ENCODE data around the gene VAT1. TPM values are rescaled to one million over a fixed set of nuclear protein-coding genes. Genes with fewer than 3 reads are reported as not detected.

VAT1 gene
- total RNA-seq, 1 donor from 2014 or later = 296 TPM

DNA sequence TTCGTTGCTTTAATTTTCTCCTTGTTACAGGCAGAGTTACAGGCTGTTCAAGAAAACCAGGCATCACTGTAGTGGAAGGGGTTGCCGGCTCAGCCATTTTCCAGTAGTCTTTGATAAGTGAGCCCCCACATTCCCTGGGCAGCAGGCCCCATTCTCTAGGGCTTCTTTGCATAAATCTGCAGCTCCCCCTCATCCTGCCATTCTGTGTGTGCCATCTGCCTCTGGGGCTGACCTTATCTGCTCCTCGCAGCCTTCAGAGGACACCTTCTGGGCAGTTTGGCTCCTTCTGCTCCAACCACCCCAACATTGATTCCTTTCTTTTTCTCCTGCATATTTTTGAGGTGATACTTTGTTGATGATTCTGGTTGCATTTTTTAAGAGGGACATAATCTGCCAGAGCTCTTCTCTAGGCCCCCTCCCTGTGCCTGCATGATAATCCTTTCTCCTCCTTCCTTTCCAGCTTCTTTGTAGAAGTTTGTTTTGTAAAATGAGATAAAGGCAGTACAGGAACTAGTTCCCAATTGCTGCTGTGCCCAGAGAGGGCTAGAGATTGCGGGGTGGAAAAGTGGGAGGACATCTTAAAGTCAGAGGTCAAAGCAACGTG, 19.9 kb upstream of the VAT1 start:
- intact Hi-C loops (cut with DNase I) = no loop called here

DNA sequence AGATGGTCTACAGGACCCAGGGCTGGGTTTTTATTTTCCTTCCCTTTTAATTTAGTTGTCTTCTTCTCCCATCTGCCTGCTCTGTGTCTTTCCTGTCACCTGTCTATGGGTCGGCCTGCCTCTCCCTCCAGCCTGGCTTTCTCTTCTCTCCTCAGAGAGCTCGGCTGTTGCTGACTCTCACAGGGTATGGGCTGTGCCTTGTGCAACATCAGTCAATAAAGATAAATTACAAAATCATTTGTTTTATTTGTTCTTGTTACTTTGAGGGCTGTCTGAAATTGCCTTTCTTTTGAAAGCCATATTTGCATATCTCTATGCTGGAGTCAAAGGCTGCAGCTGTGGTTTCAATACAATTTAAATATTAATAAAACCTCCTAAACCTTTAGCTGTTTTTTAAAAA, 18.5 kb upstream of the VAT1 start:
- Histone ChIP-seq H3K27me3 (no peaks in the 10 kb centered on the region), H3K4me3 (no peak overlapping the region), H3K9me3 (no peaks in the 10 kb centered on the region), H3K4me1 (no peaks in the 10 kb centered on the region), H3K27ac (no peak overlapping the region), H3K36me3 (no peaks in the 10 kb centered on the region)
- TF ChIP-seq, protein P1, sequence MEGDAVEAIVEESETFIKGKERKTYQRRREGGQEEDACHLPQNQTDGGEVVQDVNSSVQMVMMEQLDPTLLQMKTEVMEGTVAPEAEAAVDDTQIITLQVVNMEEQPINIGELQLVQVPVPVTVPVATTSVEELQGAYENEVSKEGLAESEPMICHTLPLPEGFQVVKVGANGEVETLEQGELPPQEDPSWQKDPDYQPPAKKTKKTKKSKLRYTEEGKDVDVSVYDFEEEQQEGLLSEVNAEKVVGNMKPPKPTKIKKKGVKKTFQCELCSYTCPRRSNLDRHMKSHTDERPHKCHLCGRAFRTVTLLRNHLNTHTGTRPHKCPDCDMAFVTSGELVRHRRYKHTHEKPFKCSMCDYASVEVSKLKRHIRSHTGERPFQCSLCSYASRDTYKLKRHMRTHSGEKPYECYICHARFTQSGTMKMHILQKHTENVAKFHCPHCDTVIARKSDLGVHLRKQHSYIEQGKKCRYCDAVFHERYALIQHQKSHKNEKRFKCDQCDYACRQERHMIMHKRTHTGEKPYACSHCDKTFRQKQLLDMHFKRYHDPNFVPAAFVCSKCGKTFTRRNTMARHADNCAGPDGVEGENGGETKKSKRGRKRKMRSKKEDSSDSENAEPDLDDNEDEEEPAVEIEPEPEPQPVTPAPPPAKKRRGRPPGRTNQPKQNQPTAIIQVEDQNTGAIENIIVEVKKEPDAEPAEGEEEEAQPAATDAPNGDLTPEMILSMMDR (IDR thresholded peaks at IDR 0.05) = no peak
- DNase-seq (ENCODE audit: low spot score in 2 of 2) = no peak
- intact Hi-C loops (cut with DNase I) = no loop called here

More for the DNA sequence above, 19.9 kb upstream of the VAT1 start:
- DNase-seq (ENCODE audit: low spot score in 2 of 2) = no peak
- Histone ChIP-seq H3K27me3 (no peaks in the 10 kb centered on the region), H3K4me3 (no peak overlapping the region), H3K27ac (no peak overlapping the region), H3K9me3 (no peaks in the 10 kb centered on the region), H3K4me1 (no peaks in the 10 kb centered on the region), H3K36me3 (no peaks in the 10 kb centered on the region)
- TF ChIP-seq, protein P1 (IDR thresholded peaks at IDR 0.05) = no peak

DNA sequence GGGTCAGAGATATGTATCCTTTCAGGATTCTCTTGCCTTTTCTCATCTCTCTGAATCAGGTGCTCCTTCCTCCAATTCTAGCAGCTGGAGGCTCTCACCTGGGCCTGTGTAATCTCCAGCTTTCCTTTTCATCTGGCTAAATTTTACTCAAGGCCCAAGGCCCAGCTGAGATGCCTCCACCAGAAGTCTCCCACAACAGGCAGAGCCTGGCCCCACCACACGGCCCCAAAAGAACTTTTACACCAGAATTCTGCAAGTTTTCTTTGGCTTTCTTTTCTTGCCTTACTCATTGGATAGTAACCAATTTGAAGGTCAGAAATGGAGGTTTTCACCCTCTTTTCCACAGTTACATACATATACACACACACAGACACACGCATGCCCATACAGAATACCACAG, 17.5 kb upstream of the VAT1 start:
- H3K27me3 ChIP-seq = no peaks in the 10 kb centered on the region
- no peak overlapping the region for H3K4me3 ChIP-seq
- TF ChIP-seq, protein P1 (IDR thresholded peaks at IDR 0.05) = no peak
- intact Hi-C loops (cut with DNase I) = no loop called here
- no peak overlapping the region for H3K27ac ChIP-seq
- no peaks in the 10 kb centered on the region for H3K36me3 ChIP-seq
- H3K9me3 ChIP-seq = no peaks in the 10 kb centered on the region
- H3K4me1 ChIP-seq = no peaks in the 10 kb centered on the region
- DNase-seq (ENCODE audit: low spot score in 2 of 2) = no peak

DNA sequence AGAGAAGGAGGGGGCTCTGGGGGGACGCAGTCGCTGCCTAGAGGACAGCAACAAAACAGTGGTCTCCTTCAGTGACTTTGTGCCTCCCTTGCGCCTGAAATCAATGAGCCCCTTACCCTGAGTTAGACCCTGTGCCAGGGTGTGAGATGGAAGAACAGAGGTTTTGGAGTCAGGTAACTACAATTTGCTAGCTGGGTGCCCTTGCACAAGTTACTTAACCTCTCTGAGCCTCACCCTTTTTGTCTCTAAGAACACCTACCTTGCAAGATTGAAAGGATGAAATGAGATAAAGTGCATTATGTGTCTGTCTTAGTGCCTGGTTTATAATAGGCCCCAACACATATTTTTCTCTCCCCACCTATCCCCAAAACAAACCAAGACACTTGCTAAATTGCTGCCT, 12.7 kb upstream of the VAT1 start:
- Histone ChIP-seq H3K9me3 (no peaks in the 10 kb centered on the region), H3K4me3 (no peak overlapping the region), H3K4me1 (no peaks in the 10 kb centered on the region), H3K27ac (no peak overlapping the region), H3K36me3 (no peaks in the 10 kb centered on the region), H3K27me3 (no peaks in the 10 kb centered on the region)
- DNase-seq (ENCODE audit: low spot score in 2 of 2) = no peak
- intact Hi-C loops (cut with DNase I) = no loop called here
- TF ChIP-seq, protein P1 (IDR thresholded peaks at IDR 0.05) = no peak

DNA sequence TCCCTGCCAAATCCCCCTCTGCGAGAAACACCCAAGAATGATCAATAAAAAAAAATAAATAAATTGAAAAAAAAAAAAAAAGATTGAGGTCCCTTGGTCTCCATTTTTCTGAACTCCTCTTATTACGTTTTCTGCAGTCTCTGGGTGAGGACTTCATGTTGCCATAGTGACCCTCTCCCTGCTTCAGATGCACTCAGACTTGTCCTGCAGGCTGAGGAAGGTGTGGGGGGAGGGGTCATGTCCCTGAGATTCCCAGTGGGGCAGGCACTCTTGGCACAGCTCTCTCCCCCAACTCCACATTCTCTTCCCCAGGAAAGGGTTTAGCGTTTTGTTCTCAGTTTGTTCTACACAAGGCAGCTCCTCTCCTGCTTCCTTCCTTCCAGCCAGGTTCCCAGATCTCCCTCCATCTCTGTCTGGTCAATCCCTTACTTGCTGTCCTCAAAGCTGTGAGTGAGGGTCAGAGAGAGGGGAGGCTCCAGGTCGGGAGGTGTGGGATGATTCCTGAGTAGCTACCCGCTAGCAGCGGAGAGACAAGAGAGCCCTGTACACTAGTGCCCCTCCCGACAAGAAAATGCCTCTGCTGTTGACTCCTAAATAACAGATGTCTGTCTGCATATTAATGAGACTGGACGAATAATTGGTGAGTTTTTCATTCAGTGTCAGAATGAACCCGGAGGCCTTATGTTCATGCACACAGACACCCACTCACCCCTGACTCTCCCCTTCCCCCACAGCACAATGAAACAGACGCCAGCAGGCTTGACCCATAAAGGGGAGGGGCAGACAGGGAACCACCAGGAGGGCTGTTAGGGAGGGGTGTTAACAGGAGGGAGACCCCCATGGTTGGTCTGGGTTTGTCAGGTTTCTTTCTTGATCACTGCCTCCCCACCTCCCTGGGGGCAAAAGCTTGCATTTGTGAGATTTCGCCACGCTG, 12.0 kb upstream of the VAT1 start:
- H3K4me3 ChIP-seq = no peak overlapping the region
- no peaks in the 10 kb centered on the region for H3K36me3 ChIP-seq
- intact Hi-C loops (cut with DNase I) = no loop called here
- no peaks in the 10 kb centered on the region for H3K9me3 ChIP-seq
- TF ChIP-seq, protein P1 (IDR thresholded peaks at IDR 0.05) = no peak
- DNase-seq (ENCODE audit: low spot score in 2 of 2) = no peak
- no peaks in the 10 kb centered on the region for H3K4me1 ChIP-seq
- H3K27ac ChIP-seq = no peak overlapping the region
- H3K27me3 ChIP-seq = no peaks in the 10 kb centered on the region
